ENCODE measurements around the gene ZNF71.

GRCh38 chr19:56639217-56639616 is 44.1 kb downstream of the ZNF71 start:
- TF ChIP-seq CTCF (IDR thresholded peaks at IDR 0.05) (no peak), EP300 (IDR thresholded peaks at IDR 0.05) (no peak)

Data from upper lobe of left lung (tissue), 4 donors.